Stimulated activated naive CD4-positive, alpha-beta T cell (primary cell): Measurements from ENCODE around the gene SRMS.
A peak's percentile ranks its signal among the peaks of the same experiment; 100 is the strongest.
"Not testable (repeated sequence)": the region's sequence is repeated elsewhere in the genome, so short reads cannot be mapped to it uniquely, and the experiment has no call there.

ENCODE experiments used
- DNase-seq, 6 experiments: peaks; one replicate each; lab custom pipeline; 2025; lab: John Stamatoyannopoulos, UW

SRMS gene

GRCh38 chr20:63522091-63522868 lies 25.3 kb downstream of the SRMS start:
- no peak for DNase-seq

GRCh38 chr20:63521602-63522001 lies 25.9 kb downstream of the SRMS start:
- no peak for DNase-seq

GRCh38 chr20:63520934-63521601 lies 26.5 kb downstream of the SRMS start:
- peak; percentile 45 to 87 (median 74) for DNase-seq

GRCh38 chr20:63520504-63520933 lies 27.0 kb downstream of the SRMS start, which contains the start of gene PPDPF:
Gene PPDPF (plus strand): TSS chr20:63520765. CDS start chr20:63521309, 544 bp downstream.
- peak; percentile 71 to 91 (median 80) for DNase-seq

- peak in 5 of 6 experiments; percentile 38 to 85 (median 71) for DNase-seq
Measured at GRCh38 chr20:63519668-63520503, 27.7 kb downstream of the SRMS start.

- DNase-seq: no peak
Measured at GRCh38 chr20:63518946-63519667, 28.4 kb downstream of the SRMS start.

- no peak for DNase-seq
Measured at GRCh38 chr20:63518351-63518861, 29.1 kb downstream of the SRMS start.

GRCh38 chr20:63517376-63518309 lies 29.9 kb downstream of the SRMS start:
- no peak for DNase-seq

GRCh38 chr20:63514520-63514919 lies 33.0 kb downstream of the SRMS start:
- DNase-seq: not testable (repeated sequence)

- DNase-seq: no peak
Measured at GRCh38 chr20:63513207-63513606, 34.3 kb downstream of the SRMS start.

GRCh38 chr20:63509088-63509564 lies 38.4 kb downstream of the SRMS start:
- DNase-seq: no peak

- DNase-seq: no peak
Measured at GRCh38 chr20:63508072-63508768, 39.3 kb downstream of the SRMS start.

- no peak for DNase-seq
Measured at GRCh38 chr20:63507083-63507743, 40.3 kb downstream of the SRMS start.

- no peak for DNase-seq
Measured at GRCh38 chr20:63505723-63506122, 41.8 kb downstream of the SRMS start.

GRCh38 chr20:63505281-63505680 lies 42.3 kb downstream of the SRMS start:
- no peak for DNase-seq

GRCh38 chr20:63504642-63505041 lies 42.9 kb downstream of the SRMS start:
- DNase-seq: no peak

GRCh38 chr20:63503524-63503923 lies 44.0 kb downstream of the SRMS start:
- no peak for DNase-seq

GRCh38 chr20:63502671-63503172 lies 44.8 kb downstream of the SRMS start:
- DNase-seq: no peak
